Measurements from ENCODE around the gene ALPP.

DNA sequence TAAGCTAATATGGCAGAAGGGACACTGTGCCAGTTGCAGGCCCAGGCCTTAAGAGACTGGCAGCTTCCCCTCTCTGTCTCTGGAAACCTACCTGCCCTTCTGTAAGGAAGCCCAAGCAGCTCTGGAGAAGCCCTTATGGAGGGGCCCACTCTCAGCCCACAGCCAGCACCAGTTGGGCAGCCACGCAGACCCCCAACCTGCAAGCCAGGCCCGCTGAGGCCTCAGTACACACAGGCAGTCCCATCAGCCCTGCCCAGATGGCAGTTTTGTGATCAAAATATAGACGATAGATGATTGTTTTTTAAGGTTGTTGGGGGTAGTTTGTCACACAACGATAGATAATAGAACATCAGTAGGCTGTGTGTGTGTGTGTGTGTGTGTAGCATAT, 36.8 kb upstream of the ALPP start:
- TF ChIP-seq POLR2AphosphoS5 (IDR thresholded peaks at IDR 0.05; ENCODE audit: low read depth, low read length) (no peak), REST (IDR thresholded peaks at IDR 0.05; ENCODE audit: insufficient read depth in 1 of 2, low read depth in 2 of 2, low read length in 2 of 2) (no peak), TAF1 (IDR thresholded peaks at IDR 0.05; ENCODE audit: borderline replicate concordance, insufficient read depth, low read length) (no peak), SIN3A (IDR thresholded peaks at IDR 0.05; ENCODE audit: borderline replicate concordance, insufficient read depth, low read length) (no peak)
